Activated naive CD4-positive, alpha-beta T cell treated with anti-CD3 and anti-CD28 coated beads, Interleukin-2, amount 50 U/mL, for 24 hours (primary cell): ENCODE measurements around the gene OPRD1.
"Not testable (repeated sequence)": the region's sequence is repeated elsewhere in the genome, so short reads cannot be mapped to it uniquely, and the experiment has no call there.

Experiments used
- H3K27ac Mint-ChIP-seq: one replicate; pipeline ENCODE4 v1.8.0; 2021; ENCODE audit warnings: mild to moderate bottlenecking, mixed read lengths
- H3K27me3 Mint-ChIP-seq: one replicate; pipeline ENCODE4 v1.8.0; 2021; ENCODE audit warnings: mixed read lengths
- H3K36me3 Mint-ChIP-seq: one replicate; pipeline ENCODE4 v1.8.0; 2021; ENCODE audit warnings: mixed read lengths
- H3K4me1 Mint-ChIP-seq: one replicate; pipeline ENCODE4 v1.8.0; 2021; ENCODE audit warnings: mixed read lengths
- H3K4me3 Mint-ChIP-seq: one replicate; pipeline ENCODE4 v1.8.0; 2021; ENCODE audit warnings: mild to moderate bottlenecking, mixed read lengths
- H3K9me3 Mint-ChIP-seq: one replicate; pipeline ENCODE4 v1.8.0; 2021; ENCODE audit warnings: mixed read lengths

Gene OPRD1

DNA sequence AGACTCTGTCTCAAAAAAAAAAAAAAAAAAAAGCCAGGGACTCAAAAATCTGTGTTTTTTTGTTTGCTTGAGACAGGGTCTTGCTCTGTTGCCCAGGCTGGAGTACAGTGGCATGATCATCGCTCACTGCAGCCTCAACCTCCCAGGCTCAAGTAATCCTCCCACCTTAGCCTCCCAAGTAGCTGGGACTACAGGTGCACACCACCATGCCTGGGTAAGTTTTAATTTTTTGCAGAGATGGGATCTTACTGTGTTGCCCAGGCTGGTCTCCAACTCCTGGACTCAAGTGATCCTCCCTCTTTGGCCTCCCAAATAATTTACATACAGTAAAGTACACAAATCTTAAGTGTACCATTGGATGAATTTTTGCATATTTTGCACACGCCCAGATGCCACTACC lies 20.0 kb upstream of the OPRD1 start:
- not testable (repeated sequence) for H3K27me3 Mint-ChIP-seq, H3K4me3 Mint-ChIP-seq, H3K4me1 Mint-ChIP-seq, H3K27ac Mint-ChIP-seq, H3K9me3 Mint-ChIP-seq, H3K36me3 Mint-ChIP-seq

DNA sequence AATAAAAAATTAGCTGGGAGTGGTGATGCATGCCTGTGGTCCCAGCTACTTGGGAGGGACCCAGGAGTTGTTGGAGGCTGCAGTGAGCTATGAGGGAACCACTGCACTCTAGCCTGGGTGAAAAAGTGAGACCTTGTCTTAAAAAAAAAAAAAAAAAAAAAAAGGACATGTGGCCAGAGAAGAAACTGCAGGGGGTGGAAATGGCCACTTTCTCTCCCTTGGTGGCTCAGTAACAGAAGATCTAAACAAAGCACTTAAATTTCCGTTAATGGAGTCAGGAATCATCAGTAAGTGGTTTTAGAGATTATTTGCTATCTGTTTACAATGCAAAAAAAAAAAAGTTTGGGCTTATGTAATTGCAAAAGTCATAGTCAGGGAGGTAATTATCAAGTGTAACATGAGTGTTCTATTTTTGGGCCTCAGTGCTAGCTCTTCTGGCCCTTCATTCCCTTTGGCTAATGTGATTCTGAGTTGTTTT lies 19.3 kb upstream of the OPRD1 start:
- Mint-ChIP-seq H3K9me3 (no peaks in the 10 kb centered on the region), H3K36me3 (no peaks in the 10 kb centered on the region), H3K27me3 (peaks cover 1% of the 10 kb centered on the region), H3K27ac (no peak overlapping the region), H3K4me1 (no peaks in the 10 kb centered on the region), H3K4me3 (no peak overlapping the region)

DNA sequence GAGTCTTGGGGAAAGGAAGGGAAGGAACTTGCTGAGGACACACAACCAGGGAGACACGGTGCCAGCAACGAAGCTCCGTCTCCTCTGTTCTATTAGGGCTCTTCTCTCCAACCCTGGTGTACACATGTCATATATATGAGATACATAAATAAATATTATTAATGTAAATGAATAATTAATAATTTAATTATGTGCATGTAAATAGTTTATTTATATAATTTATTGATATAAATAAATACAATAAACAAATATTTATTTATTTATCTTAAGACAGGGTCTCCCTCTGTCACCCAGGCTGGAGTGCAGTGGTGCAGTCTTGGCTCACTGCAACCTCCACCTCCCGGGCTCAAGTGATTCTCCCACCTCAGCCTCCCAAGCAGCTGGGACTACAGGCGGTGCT lies 17.4 kb upstream of the OPRD1 start:
- not testable (repeated sequence) for H3K27ac Mint-ChIP-seq, H3K9me3 Mint-ChIP-seq, H3K4me1 Mint-ChIP-seq, H3K36me3 Mint-ChIP-seq, H3K4me3 Mint-ChIP-seq, H3K27me3 Mint-ChIP-seq

DNA sequence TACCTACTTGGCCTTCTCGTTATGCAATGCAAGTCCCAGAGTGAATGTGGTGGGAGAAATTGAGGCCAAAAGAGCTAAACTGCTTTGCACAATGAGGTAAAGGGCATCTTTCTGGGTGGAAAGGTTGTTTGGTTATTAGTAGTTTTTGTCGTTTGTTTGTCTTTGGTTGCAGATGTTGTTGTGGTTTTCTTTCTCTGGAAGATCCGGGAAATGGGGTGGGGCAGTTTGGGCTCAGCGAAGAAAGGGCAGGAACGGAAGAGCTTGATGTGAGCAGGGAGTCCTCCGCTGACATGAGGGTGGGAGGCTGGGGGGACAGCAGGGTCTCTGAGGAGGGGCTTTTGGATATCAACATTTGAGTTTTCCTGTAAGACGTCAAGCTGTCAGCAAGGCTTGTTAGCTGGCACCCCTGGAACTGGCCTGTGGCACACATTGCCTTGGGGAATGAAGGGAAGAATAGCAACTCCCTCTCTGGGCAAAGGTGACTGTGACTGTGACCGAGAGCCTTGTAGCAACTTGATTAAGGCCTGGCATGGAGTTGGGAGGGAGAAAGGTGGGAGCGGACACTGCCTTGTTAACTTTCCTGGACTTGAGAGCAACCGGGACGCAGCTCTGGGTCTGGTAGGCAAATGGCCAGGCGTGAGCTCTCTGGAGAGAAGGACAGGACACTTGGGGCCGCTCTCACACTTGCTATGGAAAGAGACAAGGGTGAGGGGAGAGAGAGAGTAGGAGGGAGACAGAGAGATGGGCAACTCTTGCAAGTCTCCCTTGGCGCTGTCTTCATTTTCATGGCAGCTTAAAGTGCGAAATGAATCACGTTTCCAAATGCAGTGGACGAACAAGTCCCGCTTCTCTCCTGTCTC lies 15.4 kb upstream of the OPRD1 start:
- no peak overlapping the region for H3K27ac Mint-ChIP-seq
- H3K27me3 Mint-ChIP-seq: peaks cover 1% of the 10 kb centered on the region
- H3K4me1 Mint-ChIP-seq: no peaks in the 10 kb centered on the region
- H3K9me3 Mint-ChIP-seq: no peaks in the 10 kb centered on the region
- H3K36me3 Mint-ChIP-seq: no peaks in the 10 kb centered on the region
- no peak overlapping the region for H3K4me3 Mint-ChIP-seq

GRCh38 chr1:28800324-28800723 lies 11.6 kb upstream of the OPRD1 start:
- Mint-ChIP-seq H3K9me3 (no peaks in the 10 kb centered on the region), H3K4me3 (no peak overlapping the region), H3K27ac (no peak overlapping the region), H3K27me3 (peaks cover 1% of the 10 kb centered on the region), H3K4me1 (no peaks in the 10 kb centered on the region), H3K36me3 (no peaks in the 10 kb centered on the region)

GRCh38 chr1:28801461-28801860 lies 10.5 kb upstream of the OPRD1 start:
- no peak overlapping the region for H3K27ac Mint-ChIP-seq
- no peaks in the 10 kb centered on the region for H3K36me3 Mint-ChIP-seq
- H3K27me3 Mint-ChIP-seq: peaks cover 1% of the 10 kb centered on the region
- H3K4me3 Mint-ChIP-seq: no peak overlapping the region
- H3K4me1 Mint-ChIP-seq: no peaks in the 10 kb centered on the region
- no peaks in the 10 kb centered on the region for H3K9me3 Mint-ChIP-seq

DNA sequence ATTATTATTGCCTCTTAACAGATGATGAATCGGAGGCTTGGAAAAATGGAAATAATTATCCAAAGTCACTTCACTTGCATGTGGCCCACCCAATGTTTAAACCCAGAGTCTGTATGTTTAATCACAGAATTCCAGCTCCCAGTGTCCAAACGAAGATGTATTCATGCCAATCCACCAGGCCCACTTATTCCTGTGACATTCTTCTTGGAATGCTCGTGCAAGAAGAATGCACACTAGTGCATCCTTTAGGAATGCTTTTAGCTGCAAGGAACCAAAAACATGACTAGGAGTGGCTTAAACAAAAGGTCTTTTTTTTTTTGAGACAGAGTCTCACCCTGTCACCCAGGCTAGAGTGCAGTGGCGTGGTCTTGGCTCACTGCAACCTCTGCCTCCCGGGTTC lies 8.9 kb upstream of the OPRD1 start:
- H3K36me3 Mint-ChIP-seq: no peaks in the 10 kb centered on the region
- H3K4me1 Mint-ChIP-seq: no peaks in the 10 kb centered on the region
- H3K9me3 Mint-ChIP-seq: no peaks in the 10 kb centered on the region
- no peak overlapping the region for H3K27ac Mint-ChIP-seq
- H3K4me3 Mint-ChIP-seq: no peak overlapping the region
- no peaks in the 10 kb centered on the region for H3K27me3 Mint-ChIP-seq

GRCh38 chr1:28803662-28804061 lies 8.3 kb upstream of the OPRD1 start:
- Mint-ChIP-seq H3K4me3 (no peak overlapping the region), H3K27me3 (no peaks in the 10 kb centered on the region), H3K36me3 (no peaks in the 10 kb centered on the region), H3K4me1 (no peaks in the 10 kb centered on the region), H3K9me3 (no peaks in the 10 kb centered on the region), H3K27ac (no peak overlapping the region)

DNA sequence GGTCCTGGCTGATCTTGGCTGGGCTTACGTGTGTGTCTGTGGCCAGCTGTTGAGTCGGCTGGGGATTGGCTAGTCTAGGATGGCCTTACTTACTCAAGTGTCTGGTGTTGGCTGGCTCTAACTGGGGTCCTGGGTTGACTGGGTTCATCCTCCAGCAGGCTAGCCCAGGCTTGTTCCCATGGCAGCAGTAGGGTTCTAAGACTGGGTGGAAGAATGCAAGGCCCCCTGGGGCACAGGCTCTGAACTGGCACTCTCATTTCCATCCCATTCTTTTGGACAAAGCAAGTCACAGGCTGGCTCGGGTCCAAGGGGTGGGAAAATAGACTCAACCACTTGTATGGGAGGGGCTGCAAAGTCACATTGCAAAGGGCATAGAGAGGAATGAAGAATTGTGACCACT lies 7.9 kb upstream of the OPRD1 start:
- Mint-ChIP-seq H3K4me3 (no peak overlapping the region), H3K9me3 (no peaks in the 10 kb centered on the region), H3K27ac (no peak overlapping the region), H3K36me3 (no peaks in the 10 kb centered on the region), H3K4me1 (no peaks in the 10 kb centered on the region), H3K27me3 (no peaks in the 10 kb centered on the region)

- H3K36me3 Mint-ChIP-seq: no peaks in the 10 kb centered on the region
- no peaks in the 10 kb centered on the region for H3K9me3 Mint-ChIP-seq
- peaks cover 17% of the 10 kb centered on the region for H3K27me3 Mint-ChIP-seq
- H3K4me1 Mint-ChIP-seq: no peaks in the 10 kb centered on the region
- H3K4me3 Mint-ChIP-seq: no peak overlapping the region
- no peak overlapping the region for H3K27ac Mint-ChIP-seq
These were observed 4.9 kb upstream of the OPRD1 start for GRCh38 chr1:28807046-28807445.

GRCh38 chr1:28807986-28808385 lies 4.0 kb upstream of the OPRD1 start:
- H3K4me1 Mint-ChIP-seq: no peaks in the 10 kb centered on the region
- no peak overlapping the region for H3K27ac Mint-ChIP-seq
- H3K36me3 Mint-ChIP-seq: no peaks in the 10 kb centered on the region
- peaks cover 20% of the 10 kb centered on the region for H3K27me3 Mint-ChIP-seq
- no peaks in the 10 kb centered on the region for H3K9me3 Mint-ChIP-seq
- no peak overlapping the region for H3K4me3 Mint-ChIP-seq

DNA sequence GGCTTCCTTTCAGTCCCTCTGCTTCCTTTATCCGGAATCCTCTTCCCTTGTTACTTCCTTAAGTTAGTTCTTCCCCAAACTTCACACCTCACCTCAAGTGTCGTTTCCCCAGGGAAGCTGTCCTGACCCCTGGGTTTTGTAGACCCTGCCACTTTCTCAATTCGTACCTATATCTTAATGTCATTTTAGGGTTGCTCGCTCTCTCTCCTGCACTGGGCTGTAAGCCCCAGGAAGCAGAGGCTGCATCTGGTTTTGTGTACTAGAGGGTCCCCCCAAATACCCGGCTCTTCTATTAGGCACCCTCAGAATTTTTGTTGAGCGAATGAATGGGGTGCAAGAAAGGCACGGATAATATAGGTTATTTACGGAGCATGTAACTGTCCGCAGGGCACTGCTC lies 603 bp upstream of the OPRD1 start:
- no peak overlapping the region for H3K27ac Mint-ChIP-seq
- H3K36me3 Mint-ChIP-seq: no peaks in the 10 kb centered on the region
- H3K9me3 Mint-ChIP-seq: no peaks in the 10 kb centered on the region
- H3K27me3 Mint-ChIP-seq: peaks cover 34% of the 10 kb centered on the region
- no peak overlapping the region for H3K4me3 Mint-ChIP-seq
- no peaks in the 10 kb centered on the region for H3K4me1 Mint-ChIP-seq

- Mint-ChIP-seq H3K9me3 (no peaks in the 10 kb centered on the region), H3K4me3 (no peak overlapping the region), H3K4me1 (no peaks in the 10 kb centered on the region), H3K27me3 (peaks cover 39% of the 10 kb centered on the region), H3K27ac (no peak overlapping the region), H3K36me3 (no peaks in the 10 kb centered on the region)
These were observed 899 bp downstream of the OPRD1 start for GRCh38 chr1:28812669-28813468.

- no peaks in the 10 kb centered on the region for H3K4me1 Mint-ChIP-seq
- no peaks in the 10 kb centered on the region for H3K36me3 Mint-ChIP-seq
- no peak overlapping the region for H3K4me3 Mint-ChIP-seq
- peaks cover 39% of the 10 kb centered on the region for H3K27me3 Mint-ChIP-seq
- no peak overlapping the region for H3K27ac Mint-ChIP-seq
- H3K9me3 Mint-ChIP-seq: no peaks in the 10 kb centered on the region
These were observed 2.0 kb downstream of the OPRD1 start for GRCh38 chr1:28813931-28814465.

GRCh38 chr1:28815533-28816185 lies 3.7 kb downstream of the OPRD1 start:
- H3K4me3 Mint-ChIP-seq: no peak overlapping the region
- no peaks in the 10 kb centered on the region for H3K4me1 Mint-ChIP-seq
- no peak overlapping the region for H3K27ac Mint-ChIP-seq
- no peaks in the 10 kb centered on the region for H3K36me3 Mint-ChIP-seq
- no peaks in the 10 kb centered on the region for H3K9me3 Mint-ChIP-seq
- peaks cover 32% of the 10 kb centered on the region for H3K27me3 Mint-ChIP-seq

GRCh38 chr1:28817133-28817532 lies 5.2 kb downstream of the OPRD1 start:
- H3K27ac Mint-ChIP-seq: no peak overlapping the region
- no peaks in the 10 kb centered on the region for H3K36me3 Mint-ChIP-seq
- H3K9me3 Mint-ChIP-seq: no peaks in the 10 kb centered on the region
- peaks cover 21% of the 10 kb centered on the region for H3K27me3 Mint-ChIP-seq
- H3K4me3 Mint-ChIP-seq: no peak overlapping the region
- no peaks in the 10 kb centered on the region for H3K4me1 Mint-ChIP-seq
